Stimulated activated CD8-positive, alpha-beta memory T cell treated with anti-CD3 and anti-CD28 coated beads, Interleukin-12 subunit alpha, Interleukin-12 subunit beta, amount 100 ng/mL, for 1 hour (primary cell): ENCODE measurements around the gene CNTNAP5.

Experiments used
- DNase-seq: peaks from one replicate; pipeline ENCODE4 v3.0.0-alpha.2; 2020; ENCODE audit warnings: low read depth

The CNTNAP5 gene

DNA sequence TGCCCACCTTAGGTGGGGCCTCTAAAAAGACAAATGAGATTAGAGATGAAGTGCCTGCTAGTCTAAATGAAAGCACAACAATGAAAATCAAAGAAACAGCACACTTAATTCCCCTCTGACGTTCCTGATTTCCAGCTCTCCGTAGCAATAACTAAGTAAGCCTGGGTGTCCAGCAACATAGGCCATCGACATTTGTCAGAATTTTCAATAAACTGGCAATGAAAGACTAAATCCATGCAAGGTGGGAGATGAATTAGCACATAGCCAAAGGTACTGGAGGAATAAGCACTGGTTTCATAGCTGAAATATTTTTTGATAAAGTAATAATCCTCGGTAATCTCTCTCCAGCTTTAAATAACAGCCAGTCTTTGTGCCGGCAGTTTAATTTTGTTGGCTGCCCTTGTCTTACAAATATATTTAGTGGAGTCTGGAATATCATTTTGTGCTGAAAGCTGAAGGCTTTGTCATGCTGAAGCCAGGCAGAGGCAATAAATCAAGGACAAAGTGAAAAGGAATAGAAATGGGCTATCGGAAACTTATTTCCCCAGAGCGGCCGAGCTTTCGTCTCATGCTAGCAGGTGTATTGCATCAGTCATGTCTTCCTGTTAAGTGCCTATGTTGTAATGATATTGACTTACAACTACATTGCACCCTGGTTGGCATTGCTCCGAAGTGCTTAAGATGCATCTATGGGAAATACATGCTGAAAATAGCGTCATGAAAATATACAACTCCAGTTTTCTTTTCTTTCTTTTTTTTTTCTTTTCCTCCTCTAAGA, 790.1 kb downstream of the CNTNAP5 start:
- no peak for DNase-seq

GRCh38 chr2:124816007-124816406, 790.9 kb downstream of the CNTNAP5 start:
- no peak for DNase-seq

- no peak for DNase-seq
Measured at GRCh38 chr2:124822516-124822915, 797.4 kb downstream of the CNTNAP5 start.

GRCh38 chr2:124824441-124824840, 799.4 kb downstream of the CNTNAP5 start:
- DNase-seq: no peak

GRCh38 chr2:124832521-124832920, 807.4 kb downstream of the CNTNAP5 start:
- no peak for DNase-seq

GRCh38 chr2:124834331-124834730, 809.2 kb downstream of the CNTNAP5 start:
- no peak for DNase-seq

- DNase-seq: no peak
Measured at GRCh38 chr2:124835331-124835730, 810.2 kb downstream of the CNTNAP5 start.

- no peak for DNase-seq
Measured at GRCh38 chr2:124836416-124836815, 811.3 kb downstream of the CNTNAP5 start.

DNA sequence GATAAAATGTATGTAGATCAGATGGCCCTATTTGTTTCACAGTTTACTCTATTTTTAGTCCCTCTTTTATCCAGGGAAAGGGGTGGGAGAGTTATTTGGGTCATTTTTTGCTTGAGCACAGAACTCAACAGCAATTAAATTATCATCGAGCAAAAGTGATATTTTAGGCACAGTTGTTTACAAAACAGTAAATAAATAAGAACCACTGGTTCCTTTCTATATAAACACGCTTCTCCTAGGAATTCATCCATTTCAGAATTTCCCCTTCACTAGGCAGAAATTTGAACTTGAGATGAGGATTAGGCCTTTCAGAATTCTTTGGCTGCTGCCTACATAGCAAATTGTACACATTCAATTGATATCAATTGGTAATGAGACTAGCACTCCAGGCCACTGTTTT, 812.4 kb downstream of the CNTNAP5 start:
- DNase-seq: no peak

- no peak for DNase-seq
Measured at GRCh38 chr2:124838406-124838805, 813.3 kb downstream of the CNTNAP5 start.

DNA sequence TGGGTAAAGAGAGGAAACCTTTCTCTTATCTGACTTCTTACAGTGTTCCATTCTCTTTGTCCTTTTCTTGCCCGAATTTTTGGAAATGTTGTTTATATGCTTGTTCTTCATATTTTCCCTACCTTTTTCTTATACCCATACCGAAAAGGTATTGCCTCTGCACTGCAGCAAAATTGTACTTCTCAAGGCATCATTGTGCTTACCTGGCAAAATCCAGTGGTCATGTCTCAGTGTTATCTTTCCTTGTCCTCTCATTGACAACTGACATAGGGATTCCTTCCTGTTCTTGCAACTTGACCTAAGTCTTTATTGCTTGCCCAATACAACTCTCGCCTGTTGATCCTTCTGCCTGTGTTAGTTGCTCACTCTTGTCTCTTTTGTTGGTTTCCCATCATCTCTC, 842.2 kb downstream of the CNTNAP5 start:
- no peak for DNase-seq

GRCh38 chr2:124874219-124874618, 849.1 kb downstream of the CNTNAP5 start:
- no peak for DNase-seq

- DNase-seq: no peak
Measured at GRCh38 chr2:124874676-124875075, 849.6 kb downstream of the CNTNAP5 start.

DNA sequence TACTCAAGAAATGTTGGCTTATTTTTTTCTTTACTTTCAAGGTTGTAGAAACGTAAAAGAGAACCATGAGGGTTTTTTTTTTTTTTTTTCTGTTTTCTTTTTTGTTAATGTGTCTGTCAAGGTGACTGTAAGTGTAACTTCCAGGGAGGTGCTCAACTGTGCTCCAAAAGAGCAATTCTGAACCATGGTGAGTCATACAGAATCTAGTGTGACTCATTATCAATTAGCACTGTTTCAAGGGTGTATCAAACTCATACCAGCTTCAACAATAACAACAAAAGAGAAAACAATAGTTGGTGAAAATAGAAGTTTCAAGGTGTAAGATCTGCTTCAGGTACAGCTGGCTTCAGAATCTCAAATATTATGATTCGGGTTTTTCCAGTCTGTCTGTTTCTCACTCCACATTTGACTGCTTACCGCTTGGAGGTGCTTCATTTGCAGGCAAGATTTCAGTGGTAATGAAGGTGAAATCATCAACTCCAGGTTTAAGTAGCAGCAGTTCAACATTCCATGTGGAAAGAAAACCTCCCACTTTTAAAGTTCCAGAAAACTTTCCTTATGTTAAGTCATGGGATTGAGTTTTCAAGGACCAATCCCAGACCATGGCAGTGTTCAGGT, 850.6 kb downstream of the CNTNAP5 start:
- no peak for DNase-seq

- DNase-seq: no peak
Measured at GRCh38 chr2:124877141-124877577, 852.1 kb downstream of the CNTNAP5 start.

DNA sequence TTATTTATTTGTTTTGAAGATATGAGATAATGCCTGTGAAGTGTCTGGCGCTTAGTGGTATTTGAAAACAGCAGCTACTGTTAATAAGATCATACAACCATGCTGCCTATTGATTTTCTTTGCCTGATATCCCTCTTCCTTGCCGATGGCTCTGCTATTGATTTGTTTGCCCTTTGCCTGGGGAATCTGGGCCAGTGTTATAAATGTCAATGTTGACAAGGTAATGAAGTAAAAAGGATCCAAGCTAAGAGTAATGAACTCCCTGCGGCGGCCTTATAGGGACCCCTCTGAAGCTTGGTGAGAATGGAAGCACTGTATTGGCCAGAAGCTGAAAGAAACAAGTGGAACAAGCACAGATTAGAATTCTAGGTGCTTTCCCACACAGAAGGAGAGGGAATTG, 854.6 kb downstream of the CNTNAP5 start:
- DNase-seq: no peak

GRCh38 chr2:124880995-124881394, 855.9 kb downstream of the CNTNAP5 start:
- no peak for DNase-seq

DNA sequence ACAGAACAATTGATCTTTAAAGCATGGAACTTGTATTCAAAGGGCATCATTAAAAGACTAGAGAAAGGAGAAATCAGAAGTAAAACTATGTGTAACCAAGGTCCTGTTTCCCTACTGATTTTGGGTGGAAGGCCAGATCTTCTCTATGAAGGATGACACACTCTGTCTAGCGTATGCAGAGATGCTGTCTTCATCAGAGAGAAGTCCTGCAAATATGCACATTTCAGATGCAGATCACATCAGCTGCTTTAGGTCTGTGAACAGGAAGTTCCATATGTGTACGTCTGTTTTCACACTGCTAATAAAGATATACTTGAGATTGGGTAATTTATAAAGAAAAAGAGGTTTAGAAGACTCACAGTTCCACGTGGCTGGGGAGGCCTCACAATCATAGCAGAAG, 857.3 kb downstream of the CNTNAP5 start:
- DNase-seq: no peak

DNA sequence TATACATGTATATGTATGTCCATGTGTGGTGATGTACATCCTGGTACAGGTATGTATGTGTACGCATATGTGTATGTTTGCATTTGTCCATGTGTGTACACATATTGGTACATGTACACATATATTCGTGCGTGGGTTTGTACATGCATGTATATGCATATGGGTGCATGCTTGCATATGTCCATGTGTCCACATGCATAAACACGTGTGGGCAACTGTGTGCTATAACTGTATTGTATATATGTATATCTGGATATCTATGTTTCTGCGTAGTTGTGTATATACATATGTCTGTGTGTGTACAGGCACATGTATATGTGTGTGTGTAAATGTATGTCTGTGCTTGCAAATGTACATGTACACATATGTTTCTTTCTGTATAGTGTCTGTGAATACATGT, 858.5 kb downstream of the CNTNAP5 start:
- no peak for DNase-seq

- no peak for DNase-seq
Measured at GRCh38 chr2:124884315-124884714, 859.2 kb downstream of the CNTNAP5 start.

- DNase-seq: no peak
Measured at GRCh38 chr2:124886216-124886615, 861.1 kb downstream of the CNTNAP5 start.

DNA sequence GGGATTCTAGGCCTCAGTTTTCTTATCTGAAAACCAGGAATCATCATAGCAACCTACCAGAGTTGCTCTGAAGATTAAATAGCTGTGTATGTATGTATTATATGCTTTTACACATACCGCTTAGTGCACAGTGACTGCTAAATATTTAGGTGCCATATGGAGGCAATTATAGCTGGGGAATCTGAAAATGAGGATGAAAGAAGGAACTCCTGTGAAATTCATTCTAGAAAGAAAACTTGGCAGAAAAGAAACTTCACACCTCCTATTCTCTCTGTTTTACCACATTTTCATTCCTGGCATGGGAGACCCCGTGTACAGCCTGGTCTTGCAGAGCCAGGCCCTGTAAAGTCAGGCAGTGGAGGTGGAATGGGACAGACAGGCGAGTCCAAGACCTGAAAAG, 862.4 kb downstream of the CNTNAP5 start:
- no peak for DNase-seq

- no peak for DNase-seq
Measured at GRCh38 chr2:124888431-124888830, 863.3 kb downstream of the CNTNAP5 start.

- DNase-seq: no peak
Measured at GRCh38 chr2:124894199-124894598, 869.1 kb downstream of the CNTNAP5 start.
